GM12873 (cell line): ENCODE results near the gene SPOCK2.

Experiments used
- CTCF ChIP-seq: IDR thresholded peaks from 2 replicates; pipeline ENCODE4 v1.5.1; 2012; ENCODE audit warnings: low read depth, mild to moderate bottlenecking, moderate library complexity, low read length, control low read depth; ENCODE audit not compliant: insufficient read depth; ENCODE audit errors: missing control alignments

SPOCK2 gene

DNA sequence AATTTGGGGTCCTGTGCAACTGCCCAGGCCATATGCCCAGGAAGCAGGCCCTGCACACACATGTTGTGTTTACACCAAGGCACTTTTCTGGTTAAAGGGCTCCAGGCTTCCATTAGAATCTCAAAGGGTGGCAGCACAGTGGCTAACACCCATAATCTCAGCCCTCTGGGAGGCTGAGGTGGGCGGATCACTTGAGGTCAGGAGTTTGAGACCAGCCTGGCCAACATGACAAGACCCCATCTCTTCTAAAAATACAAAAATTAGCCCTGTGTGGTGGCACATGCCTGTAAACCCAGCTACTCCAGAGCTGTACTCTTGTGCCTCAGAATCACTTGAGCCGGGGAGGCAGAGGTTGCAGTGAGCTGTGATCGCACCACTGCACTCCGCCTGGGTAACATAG, 53.6 kb downstream of the SPOCK2 start:
- no peak for TF ChIP-seq CTCF

- no peak for TF ChIP-seq CTCF
Observed at GRCh38 chr10:72034040-72034499, 54.3 kb downstream of the SPOCK2 start.

DNA sequence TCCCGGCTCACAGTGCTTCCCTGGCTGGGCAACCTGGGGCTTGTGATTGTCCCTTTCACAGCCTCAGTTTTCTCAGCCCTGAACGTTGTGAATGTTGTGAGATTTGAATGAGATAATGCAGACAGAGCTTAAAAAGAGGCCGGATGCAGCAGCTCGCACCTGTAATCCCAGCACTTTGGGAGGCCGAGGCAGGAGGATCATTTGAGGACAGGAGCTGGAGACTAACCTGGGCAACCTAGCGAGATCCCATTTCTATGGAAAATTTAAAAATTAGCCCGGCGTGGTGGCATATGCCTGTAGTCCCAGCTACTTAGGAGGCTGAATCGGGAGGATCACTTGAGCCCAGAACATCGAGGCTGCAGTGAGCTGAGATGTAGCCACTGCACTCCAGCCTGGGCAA, 56.6 kb downstream of the SPOCK2 start:
- no peak for TF ChIP-seq CTCF

DNA sequence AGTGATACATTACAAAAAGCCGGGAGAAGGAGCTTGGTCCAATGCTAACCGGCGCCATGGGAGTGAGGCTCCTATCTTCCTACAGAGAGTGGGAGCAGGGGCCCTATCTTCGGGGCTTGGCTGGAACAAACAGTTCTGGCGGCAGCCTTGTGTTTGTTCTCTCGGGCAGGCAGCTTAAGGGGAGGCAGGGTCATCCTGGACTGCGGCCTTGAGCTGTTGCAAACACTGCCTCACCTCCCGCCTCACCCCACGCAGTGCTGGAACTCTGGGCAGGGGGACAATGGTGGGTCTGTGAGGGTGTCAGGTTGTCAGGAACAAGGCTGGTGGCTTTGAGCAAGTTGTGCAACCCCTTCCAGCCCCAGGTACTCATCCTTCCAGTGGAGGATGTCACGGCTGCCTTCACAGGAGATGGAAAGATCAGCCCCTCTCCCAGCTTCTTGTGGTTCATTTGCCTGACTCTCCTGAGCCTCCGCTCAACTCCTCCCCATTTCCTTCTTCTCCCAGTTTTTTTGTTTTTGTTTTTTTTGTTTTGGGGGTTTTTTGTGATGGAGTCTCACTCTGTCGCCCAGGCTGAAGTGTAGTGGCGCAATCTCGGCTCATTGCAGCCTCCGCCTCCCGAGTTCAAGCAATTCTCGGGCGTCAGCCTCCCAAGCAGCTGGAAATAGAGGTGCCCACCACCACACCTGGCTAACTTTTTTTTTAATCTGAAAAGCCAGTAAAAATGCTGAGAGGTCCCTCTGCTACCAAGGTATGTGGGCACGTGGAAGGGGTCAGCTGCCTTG, 57.4 kb downstream of the SPOCK2 start:
- TF ChIP-seq CTCF, result no peak

DNA sequence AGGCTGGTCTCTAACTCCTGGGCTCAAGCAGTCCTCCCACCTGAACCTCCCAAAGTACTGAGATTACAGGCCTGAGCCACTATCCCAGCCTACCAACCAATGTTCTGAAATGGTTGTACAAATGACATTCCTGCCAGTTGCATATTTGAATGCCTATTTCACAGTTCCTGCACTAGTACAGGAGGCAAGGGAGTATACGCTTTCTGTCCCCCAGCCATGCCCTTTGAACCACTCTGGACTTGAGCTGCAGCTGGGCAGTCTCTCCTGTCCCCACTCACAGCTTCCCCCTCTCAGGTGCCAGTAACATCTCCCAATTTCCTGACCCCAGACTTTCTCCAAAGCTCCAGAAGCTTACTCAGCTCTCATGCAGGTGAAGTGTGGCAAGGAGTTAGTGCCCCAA, 58.9 kb downstream of the SPOCK2 start:
- no peak for TF ChIP-seq CTCF

DNA sequence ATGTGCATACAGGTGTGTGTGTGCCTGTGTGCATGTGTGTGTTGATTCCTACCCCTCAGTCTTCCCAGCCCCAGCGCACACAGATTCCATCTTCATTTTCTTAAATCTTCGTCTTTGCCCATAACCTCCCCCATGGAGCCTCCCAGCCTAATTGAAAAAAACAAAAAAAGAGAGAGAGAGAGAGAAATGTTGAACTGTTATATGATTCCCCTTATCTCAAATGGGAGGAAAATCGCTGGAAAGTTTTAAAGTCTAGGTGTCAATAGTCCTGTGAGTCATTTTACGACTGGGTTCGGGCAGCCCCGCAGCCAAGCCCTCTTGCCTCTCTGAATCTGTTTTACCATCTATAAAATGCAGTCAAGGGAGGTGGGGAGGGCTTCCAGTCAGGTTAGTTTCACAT, 60.9 kb downstream of the SPOCK2 start:
- TF ChIP-seq CTCF, result no peak

- no peak for TF ChIP-seq CTCF
Observed at GRCh38 chr10:72026278-72027111, 61.9 kb downstream of the SPOCK2 start.
